ENCODE data around the gene EN1. TPM values are rescaled to one million over a fixed set of nuclear protein-coding genes. Genes with fewer than 3 reads are reported as not detected.

The EN1 gene
- total and polyA plus RNA-seq, 2 of the 4 experiments (the other 2 are of a cell fraction) = not detected

- Histone ChIP-seq H3K79me1 (ENCODE audit: low read depth in 1 of 2, low read length in 2 of 2) (no peaks in the 10 kb centered on the region), H3K9ac (ENCODE audit: low read depth, low read length) (no peak overlapping the region), H3K36me3 (ENCODE audit: control insufficient read depth, insufficient read depth, low read length) (no peaks in the 10 kb centered on the region), H2BK5ac (ENCODE audit: low read depth, low read length, poor library complexity, severe bottlenecking) (no peak overlapping the region), H2BK20ac (ENCODE audit: low read depth, low read length) (no peak overlapping the region), H3K9me3 (ENCODE audit: control insufficient read depth, insufficient read depth, low read length) (no peaks in the 10 kb centered on the region), H3K4me3 (ENCODE audit: insufficient read depth, low read depth, low read length) (no peak overlapping the region), H3K9me1 (ENCODE audit: insufficient read depth, low read length) (no peaks in the 10 kb centered on the region), H4K20me1 (ENCODE audit: insufficient read depth, low read length) (no peaks in the 10 kb centered on the region), H3K27me3 (ENCODE audit: control insufficient read depth, insufficient read depth, low read length) (no peaks in the 10 kb centered on the region), H2AK5ac (ENCODE audit: low read depth, low read length) (no peak overlapping the region), H3K4me1 (ENCODE audit: control insufficient read depth, insufficient read depth, low read length) (no peaks in the 10 kb centered on the region), H3K18ac (ENCODE audit: low read depth, low read length) (no peak overlapping the region), H2BK15ac (ENCODE audit: low read depth, low read length) (no peak overlapping the region), H4K5ac (ENCODE audit: low read depth, low read length) (no peak overlapping the region), H2AK9ac (replicated peaks; ENCODE audit: low read depth, low read length, poor library complexity) (no peak overlapping the region), H2BK120ac (ENCODE audit: low read depth, low read length) (no peak overlapping the region), H4K8ac (ENCODE audit: low read depth in 2 of 2, low read length in 2 of 2) (no peak overlapping the region), H3K56ac (ENCODE audit: extremely low read depth, insufficient read depth, low read length) (no peak overlapping the region), H4K91ac (ENCODE audit: insufficient read depth, low read depth, low read length) (no peak overlapping the region), H3K4ac (ENCODE audit: low read depth, low read length) (no peak overlapping the region), H3K27ac (ENCODE audit: insufficient read depth, low read length) (no peak overlapping the region), H3K23ac (ENCODE audit: low read depth, low read length) (no peak overlapping the region), H3K14ac (replicated peaks; ENCODE audit: low read depth, low read length) (no peak overlapping the region), H3K4me2 (ENCODE audit: low read depth, low read length) (no peak overlapping the region), H2AFZ (replicated peaks; ENCODE audit: low read length, poor library complexity) (no peak overlapping the region)
- ChIA-PET POLR2A (ENCODE audit: unreplicated experiment) (no interaction called here), CTCF (no interaction called here)
- intact Hi-C loops (cut with micrococcal nuclease) = no loop called here
- dilution Hi-C loops (cut with HindIII; ENCODE audit: low sequenced_read_pairs, unreplicated experiment) = no loop called here
- in situ Hi-C loops (cut with MboI; ENCODE audit: low sequenced_read_pairs) = no loop called here
- no TSS peak for BruUV-seq (replicated peaks)
- ATAC-seq (ENCODE audit: low read depth) = no peak
- DNase-seq = no peak
- no CpG with 5 or more reads among the region's 1 CpG for WGBS, 2 experiments (ENCODE audit: extremely low coverage in 2 of 2, insufficient read length in 1 of 2)
- TF ChIP-seq NFE2L2 (IDR thresholded peaks at IDR 0.05; ENCODE audit: low read depth, low read length) (no peak), MAZ (IDR thresholded peaks at IDR 0.05; ENCODE audit: borderline replicate concordance, low read depth, low read length) (no peak), RAD21 (IDR thresholded peaks at IDR 0.05; ENCODE audit: low read length) (no peak), FOS (IDR thresholded peaks at IDR 0.05; ENCODE audit: low read depth, low read length) (no peak), CEBPB (IDR thresholded peaks at IDR 0.05; ENCODE audit: low read depth, low read length) (no peak)
- TF ChIP-seq, protein P1, sequence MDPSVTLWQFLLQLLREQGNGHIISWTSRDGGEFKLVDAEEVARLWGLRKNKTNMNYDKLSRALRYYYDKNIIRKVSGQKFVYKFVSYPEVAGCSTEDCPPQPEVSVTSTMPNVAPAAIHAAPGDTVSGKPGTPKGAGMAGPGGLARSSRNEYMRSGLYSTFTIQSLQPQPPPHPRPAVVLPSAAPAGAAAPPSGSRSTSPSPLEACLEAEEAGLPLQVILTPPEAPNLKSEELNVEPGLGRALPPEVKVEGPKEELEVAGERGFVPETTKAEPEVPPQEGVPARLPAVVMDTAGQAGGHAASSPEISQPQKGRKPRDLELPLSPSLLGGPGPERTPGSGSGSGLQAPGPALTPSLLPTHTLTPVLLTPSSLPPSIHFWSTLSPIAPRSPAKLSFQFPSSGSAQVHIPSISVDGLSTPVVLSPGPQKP (IDR thresholded peaks at IDR 0.05; ENCODE audit: borderline replicate concordance, low read depth, low read length) = no peak
These were observed 42.5 kb upstream of the EN1 start for GRCh38 chr2:118889995-118890394.

Measured in IMR-90 (cell line).